ENCODE data around the gene GARIN5B.
A peak's percentile ranks its signal among the peaks of the same experiment; 100 is the strongest.

Gene GARIN5B

DNA sequence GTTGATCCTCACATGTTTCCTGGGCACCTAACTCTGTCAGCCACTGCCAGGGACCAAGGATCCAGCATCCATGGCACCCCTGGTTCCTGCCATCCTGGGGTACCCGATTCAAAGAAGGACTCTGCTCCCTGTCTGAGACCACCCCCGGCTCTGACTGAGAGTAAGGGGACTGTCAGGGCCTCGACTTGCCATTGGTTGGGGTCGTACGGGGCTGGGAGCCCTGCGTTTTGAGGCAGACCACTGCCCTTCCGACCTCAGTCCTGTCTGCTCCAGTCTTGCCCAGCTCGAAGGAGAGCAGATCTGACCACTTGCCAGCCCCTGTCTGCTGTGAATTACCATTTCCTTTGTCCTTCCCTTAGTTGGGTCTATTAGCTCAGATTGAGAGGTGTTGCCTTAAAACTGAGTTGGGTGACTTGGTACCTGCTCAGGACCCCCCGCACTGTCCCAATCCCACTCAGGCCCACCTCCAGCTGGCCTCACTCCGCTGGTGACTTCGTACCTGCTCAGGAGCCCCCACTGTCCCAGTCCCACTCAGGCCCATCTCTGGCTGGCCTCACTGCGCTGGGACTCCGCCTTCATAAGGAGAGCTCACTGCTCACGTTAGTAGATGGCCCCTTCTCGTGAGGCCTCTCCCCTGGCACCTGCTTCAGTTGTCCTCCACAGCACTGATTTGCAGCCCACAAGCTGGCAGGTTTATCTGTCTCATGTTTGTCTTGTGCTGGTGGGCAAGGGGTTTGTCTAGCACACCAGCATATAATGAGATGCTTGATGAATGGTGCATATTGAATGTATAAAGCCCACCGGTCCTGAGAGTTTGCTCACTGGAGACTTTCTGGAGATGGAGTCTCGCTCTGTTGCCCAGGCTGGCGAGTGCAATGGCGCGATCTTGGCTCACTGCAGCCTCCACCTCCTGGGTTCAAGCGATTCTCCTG is 26.6 kb upstream of the GARIN5B start:
- no peak for DNase-seq (ENCODE audit: low read depth)

DNA sequence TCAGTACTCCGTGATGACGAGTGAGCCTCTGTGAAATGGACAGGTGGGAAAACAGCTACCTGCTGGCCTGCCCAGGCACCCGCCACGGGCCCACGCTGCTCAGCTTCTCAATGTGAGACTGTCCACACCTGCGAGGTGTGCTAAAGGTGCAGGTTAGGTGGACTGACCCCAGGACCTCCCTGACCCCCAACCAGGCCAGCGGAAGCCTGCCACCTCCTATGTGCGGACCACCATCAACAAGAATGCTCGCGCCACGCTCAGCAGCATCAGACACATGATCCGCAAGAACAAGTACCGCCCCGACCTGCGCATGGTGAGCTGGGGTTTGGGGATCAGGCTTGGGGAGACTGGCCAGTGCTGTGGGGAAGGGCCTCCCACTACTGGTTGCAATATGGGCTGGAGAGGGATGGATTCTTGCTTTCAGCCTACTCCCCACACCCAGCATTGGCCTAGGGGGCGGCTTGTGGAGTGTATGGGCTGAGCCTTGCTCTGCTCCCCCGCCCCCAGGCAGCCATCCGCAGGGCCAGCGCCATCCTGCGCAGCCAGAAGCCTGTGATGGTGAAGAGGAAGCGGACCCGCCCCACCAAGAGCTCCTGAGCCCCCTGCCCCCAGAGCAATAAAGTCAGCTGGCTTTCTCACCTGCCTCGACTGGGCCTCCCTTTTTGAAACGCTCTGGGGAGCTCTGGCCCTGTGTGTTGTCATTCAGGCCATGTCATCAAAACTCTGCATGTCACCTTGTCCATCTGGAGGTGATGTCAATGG is 24.9 kb upstream of the GARIN5B start:
- DNase-seq (ENCODE audit: low read depth): no peak

DNA sequence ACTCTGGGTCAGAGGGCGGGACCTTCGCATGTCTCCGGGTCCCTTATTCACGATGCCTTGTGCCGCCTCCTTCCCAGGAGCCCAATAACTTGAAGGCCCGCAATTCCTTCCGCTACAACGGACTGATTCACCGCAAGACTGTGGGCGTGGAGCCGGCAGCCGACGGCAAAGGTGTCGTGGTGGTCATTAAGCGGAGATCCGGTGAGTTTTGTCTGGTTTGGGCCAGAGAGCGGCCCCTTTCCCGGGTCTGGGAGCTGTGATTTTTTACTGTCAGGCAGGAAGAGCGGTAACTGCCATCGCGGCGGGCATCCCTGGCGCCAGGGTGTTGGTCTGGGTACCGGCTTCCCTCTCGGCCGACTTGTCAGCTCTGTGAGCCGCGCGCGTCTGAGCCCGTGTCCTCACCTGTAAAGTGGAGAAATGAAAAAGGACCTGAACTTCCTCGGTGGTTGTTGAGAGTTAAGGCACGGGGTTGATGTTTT is 23.5 kb upstream of the GARIN5B start:
- no peak for DNase-seq (ENCODE audit: low read depth)

DNA sequence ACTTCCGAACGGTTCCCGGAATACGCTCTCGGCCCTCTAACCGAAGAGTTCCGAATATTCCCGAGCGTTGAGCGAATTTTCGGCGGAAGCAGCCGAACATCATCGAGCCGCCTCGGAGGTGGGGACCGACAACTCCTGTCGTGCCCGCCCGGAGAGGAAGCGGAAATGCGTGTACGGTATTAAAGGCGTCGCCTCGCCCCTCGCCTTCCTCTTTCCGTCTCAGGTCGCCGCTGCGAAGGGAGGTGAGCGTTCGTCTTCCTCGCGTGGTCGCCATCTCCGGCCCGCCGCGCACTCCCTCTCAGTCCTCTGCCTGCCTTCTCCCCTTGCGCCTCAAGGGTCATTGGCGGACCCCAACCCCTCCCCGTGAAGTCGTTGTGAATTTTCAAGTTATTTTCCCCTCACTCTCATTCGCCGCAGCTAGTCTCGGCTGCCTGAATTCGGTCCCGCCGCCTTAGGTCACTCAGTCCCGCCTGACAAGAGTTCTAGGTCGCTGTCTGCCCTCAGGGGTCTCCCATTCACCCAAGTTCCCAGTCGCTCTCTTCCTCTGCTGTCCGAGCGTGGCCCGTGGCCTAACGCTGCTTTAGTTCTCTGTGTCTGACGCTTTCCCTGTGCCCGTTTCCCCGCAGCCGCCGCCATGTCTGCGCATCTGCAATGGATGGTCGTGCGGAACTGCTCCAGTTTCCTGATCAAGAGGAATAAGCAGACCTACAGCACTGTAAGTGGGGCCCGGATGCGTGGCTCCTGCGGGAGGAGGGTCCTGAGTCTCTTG is 22.8 kb upstream of the GARIN5B start, which contains the start of gene RPL28:
TSS of gene RPL28 (plus strand) at position 209 of the 769 bp plus-strand sequence. CDS start at position 635, 426 bp downstream.
- DNase-seq (ENCODE audit: low read depth): peak; percentile 99

DNA sequence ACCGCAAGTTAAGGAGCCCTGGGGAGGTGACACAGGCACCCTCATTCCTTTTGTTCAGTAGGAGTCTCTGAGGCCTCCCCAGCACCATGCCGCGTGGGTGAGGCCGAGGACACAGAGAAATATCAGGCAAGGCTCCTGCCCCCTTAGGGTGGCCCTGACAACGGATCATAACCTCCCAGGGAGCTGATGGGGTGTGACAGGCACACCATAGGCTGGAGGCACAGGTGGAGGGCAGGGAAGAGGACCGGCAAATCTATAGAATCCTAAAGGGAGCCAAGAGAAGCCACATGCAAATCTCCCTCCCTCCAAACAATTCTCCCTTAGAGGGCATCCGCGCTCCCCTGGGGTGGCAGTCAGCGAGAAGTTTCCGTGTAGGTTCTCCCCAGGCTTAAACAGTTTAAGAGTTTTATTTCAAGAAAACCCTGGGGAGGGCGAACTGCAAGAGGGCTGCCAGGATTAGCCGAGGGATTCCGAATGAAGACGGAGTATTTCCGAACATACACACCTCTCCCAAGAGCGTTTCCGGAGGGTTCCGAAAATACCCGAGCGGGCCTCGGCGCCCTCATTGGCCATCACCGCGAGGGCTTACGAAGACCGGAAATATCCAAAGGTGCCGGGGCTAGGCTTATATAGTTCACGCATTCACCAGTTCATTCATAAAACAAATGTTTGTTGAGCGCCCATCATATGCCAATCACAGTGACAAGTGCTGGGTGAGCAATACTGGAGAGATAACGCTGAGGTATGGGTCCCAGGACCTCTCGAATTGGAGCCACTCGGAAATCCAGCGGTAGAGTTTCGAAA is 22.1 kb upstream of the GARIN5B start:
- DNase-seq (ENCODE audit: low read depth): peak; percentile 96

DNA sequence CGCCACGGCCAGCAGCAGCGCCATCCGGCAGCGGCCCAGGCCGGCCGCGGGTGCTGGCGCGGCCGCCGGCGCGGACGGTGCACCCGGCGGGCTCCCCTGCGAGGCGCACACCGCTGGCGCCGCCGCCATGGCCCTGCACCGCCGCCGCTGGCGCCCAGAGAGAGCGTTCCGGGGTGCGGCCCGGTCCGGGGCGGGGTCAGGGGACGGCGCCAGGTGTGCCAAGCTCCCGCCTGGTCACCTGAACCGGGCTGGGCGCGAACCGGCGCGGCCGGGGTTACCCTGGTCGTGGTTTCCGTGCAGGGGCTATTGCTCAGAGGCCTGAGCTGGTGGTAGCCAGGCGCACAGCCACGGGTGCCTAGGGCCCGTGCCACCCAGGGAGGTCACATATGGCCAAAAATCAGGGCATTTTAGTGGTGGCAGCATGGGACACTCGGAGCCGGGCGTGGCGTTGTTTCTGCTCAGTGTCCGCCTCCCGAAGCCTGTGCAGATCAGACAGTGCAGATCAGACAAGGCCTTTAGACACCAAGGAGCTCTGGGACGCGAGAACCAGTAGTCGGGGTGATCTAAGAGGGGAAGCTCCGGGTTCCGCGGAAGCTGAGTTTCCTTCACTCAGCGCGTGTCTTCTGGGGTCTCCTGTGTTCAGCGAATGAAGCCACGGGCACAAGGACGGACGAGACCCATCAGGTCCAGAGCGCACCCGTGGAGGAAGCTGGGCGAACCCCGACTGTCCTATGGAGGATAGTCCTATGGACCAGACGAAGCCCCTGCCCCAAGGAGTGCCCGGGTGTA is 21.3 kb upstream of the GARIN5B start, which contains the start of gene TMEM238:
TSS of gene TMEM238 (minus strand) at position 162 of the 789 bp plus-strand sequence. CDS start at position 129, 33 bp downstream.
- DNase-seq (ENCODE audit: low read depth): no peak

DNA sequence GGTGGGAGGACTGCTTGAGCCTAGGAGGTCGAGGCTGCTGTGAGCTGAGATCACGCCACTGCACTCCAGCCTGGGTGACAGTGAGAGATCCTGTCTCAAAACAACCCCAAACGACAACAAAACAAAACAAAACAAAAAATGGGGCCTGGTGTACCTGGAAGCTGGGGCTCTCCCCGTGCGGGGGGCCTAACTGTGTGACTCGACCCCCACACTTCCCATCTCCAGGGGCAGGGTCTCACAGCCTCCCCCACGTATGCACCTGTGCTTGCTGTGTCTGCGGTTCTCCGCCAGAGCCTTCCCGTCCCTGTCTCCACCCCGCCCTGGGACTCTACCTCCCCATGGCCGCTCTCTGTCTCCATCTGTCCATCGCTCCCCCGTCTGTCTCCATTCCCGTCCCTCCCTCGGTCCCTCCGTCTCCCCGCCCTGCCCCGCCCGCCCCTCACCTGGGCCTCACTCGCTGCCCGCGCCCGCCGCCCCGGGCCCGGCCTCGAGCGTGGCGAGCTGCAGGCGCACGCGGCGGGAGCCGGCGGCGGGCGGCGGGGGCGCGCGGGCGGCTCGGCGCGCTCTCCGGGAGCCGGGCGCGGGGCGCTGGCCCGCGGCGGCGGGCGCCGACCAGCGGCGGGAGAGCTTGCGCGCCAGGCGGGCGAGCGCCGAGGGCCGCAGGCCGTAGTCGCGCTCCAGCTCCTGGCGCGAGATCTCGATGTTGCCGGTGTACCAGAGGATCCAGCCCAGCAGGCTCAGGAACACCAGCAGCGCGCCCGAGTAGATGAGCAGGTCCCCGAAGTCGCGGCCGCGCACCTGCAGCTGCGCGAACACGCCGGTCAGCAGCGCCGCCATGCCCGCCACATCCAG is 20.4 kb upstream of the GARIN5B start:
- peak; percentile 81 for DNase-seq (ENCODE audit: low read depth)

DNA sequence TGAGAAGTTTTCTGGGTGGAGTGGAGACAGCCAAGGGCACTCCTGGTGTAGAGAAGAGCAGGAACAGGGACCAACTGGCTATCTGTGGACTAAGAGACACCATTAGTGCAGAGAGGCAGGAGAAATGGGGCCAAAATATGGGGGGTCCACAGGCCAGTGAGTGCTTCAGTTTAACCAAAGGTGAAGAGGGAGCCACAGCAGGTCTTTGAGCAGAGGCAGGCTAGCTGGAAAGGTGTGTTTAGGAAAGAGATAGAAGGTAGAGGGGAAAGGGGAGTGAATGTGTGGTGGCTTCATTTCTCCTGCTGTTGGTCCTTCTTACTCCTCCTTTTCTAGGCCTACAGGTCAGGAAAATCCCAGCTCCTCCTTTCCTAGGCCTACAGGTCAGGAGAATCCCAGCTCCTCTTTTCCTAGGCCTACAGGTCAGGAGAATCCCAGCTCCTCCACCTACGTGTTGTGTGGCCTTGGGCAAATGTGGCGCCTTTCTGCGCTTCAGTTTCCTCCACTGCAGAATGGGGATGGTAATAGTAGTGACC is 19.5 kb upstream of the GARIN5B start:
- DNase-seq (ENCODE audit: low read depth): no peak

DNA sequence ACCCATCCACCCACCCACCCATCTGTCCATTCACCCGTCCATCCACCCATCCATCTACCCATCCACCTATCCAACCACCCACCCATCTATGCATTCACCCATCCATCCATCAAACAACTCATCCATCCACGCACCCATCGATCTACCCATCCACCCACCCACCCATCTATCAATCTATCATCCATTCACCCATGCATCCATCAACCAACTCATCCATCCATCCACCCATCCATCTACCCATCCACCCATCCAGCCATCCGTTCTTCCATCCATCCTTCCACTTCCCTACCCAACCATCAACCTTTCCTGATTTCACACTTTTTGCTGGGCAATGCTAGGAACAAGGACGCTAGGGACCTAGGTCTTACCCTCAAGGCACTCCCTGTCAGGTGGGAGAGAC is 19.0 kb upstream of the GARIN5B start:
- DNase-seq (ENCODE audit: low read depth): no peak

DNA sequence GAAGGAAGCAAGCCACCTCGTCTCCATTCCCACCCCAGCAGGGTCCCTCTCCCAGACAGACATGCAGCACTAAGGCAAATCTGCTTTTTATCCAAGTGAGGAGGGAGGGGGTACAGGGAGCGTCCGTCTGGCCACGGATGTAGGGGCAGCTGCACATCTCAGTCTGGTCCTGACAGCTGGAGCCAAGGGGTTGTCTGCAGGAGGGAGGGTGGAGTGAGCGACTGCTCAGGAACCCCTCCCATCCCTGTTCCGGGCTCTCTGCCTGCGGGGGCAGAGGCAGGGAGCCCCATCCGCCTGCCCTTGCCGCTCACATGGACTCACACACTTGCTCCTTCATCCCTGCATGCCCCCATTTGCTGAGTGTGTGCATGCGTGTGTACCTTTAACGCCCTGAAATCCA is 16.1 kb upstream of the GARIN5B start:
- no peak for DNase-seq (ENCODE audit: low read depth)

DNA sequence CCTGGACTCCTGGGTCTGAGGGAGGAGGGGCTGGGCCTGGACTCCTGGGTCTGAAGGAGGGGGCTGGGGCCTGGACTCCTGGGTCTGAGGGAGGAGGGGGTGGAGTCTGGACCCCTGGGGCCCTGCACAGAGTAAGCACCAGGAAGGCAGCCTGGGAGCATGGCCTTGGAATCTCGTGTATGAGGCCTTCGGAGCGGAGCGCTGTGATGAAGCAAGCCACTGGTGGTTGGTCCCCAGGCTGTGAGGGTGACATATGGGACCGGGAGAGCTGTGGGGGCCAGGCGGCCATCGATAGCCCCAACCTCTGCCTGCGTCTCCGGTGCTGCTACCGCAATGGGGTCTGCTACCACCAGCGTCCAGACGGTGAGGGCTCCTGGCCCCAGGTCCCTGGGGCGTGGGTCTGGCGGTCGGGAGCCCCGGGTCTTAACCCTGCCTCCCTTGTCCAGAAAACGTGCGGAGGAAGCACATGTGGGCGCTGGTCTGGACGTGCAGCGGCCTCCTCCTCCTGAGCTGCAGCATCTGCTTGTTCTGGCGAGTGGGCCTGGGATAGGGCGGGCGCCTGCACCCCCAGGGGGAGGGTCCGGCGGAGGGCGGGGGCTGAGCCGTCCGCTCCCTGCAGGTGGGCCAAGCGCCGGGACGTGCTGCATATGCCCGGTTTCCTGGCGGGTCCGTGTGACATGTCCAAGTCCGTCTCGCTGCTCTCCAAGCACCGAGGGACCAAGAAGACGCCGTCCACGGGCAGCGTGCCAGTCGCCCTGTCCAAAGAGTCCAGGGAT is 14.5 kb upstream of the GARIN5B start:
- DNase-seq (ENCODE audit: low read depth): no peak

DNA sequence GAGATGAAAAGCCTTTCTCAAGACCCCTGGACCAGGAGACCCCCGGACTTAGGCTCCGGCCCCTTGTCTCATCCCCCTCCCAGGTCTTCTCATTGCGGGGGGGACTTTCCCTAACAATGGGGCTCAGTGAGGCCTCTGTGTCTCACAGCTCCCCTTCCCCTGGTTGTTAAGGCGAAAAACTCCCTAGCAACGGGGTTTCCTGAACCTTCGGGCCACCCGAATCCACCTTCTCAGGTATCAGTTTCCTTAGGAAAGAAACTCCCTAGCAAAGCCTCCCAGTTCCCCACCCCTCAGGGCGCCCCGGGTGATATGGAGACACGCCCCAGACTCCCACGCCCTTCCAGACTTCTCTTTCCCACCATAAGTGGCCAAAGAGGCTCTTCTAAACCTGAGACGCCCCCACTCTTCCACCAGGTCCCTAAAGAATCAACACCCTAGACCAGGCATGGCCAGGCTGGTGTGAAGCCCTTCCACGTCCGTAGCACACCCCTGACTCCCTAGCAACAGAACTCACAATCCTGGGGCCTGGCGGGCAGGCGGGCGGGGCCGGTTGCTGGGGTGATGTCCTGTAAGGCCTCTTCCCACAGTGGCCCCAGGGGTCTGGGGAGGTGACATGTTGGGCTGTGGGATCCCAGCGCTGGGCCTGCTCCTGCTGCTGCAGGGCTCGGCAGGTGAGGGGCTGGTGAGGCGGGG is 13.3 kb upstream of the GARIN5B start, which contains the start of gene TMEM190:
TSS of gene TMEM190 (plus strand) at position 586 of the 693 bp plus-strand sequence. CDS start at position 614, 28 bp downstream.
- DNase-seq (ENCODE audit: low read depth): no peak

DNA sequence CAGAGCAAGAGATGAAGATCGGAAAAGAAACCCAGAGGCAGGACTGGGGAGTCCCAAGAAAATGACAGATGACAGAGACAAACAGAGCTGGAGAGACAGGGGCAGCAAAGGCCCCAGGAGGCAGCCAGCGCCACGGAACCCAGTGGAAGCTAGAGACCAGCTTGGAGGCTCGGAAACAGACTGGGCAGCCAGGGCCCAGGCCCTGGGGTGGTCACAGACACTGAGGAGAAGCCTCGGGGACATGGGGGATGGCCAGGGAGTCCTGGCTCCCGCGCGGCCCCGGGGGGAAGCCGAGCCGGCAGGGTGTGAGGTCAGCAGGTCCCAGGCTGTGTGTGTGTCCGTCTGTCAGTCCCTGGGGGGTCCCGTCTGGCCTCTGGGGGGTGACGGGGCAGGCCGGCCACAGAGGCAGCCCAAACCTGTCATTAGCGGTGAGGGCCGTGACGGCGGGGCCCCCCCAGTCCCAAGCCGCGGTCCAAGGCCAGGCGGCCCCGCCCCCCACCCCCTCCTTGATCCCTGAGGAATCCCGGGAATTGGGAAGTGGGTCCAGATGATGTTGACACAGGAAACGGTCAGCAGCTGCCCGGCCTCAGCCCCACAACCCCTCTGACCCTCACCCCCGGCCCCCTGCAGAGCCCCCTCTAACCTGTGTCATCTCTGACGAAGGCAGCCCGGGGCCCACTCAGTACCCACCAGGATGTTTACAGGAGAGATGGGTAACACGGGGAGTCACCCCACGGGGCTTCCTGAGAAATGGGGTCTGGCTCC is 11.1 kb upstream of the GARIN5B start:
- DNase-seq (ENCODE audit: low read depth): peak; percentile 65

DNA sequence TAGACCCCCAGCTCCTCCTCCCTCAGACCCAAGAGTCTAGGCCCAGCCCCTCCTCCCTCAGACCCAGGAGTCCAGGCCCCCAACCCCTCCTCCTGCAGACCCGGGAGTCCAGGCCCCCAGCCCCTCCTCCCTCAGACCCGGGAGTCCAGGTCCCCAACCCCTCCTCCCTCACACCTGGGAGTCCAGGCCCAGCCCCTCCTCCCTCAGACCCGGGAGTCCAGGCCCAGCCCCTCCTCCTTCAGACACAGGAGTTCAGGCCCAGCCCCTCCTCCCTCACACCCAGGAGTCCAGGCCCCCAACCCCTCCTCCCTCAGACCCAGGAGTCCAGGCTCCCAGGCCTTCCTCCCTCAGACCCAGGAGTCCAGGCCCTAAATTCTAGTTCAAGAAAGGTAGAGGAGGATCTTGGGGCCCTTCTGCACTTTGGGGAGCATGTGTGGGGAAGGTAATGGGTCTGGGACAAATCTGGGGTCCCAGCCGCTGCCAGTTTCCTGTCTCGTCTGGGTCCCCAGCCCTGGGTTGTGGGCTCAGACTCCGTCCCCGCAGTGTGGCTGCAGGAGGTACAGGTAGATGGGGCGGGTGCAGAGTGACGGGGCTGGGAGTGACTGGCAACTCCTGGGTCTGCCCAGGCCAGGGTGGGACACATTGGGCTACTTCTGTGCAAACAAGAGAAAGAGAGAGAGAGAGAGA is 10.4 kb upstream of the GARIN5B start:
- no peak for DNase-seq (ENCODE audit: low read depth)

DNA sequence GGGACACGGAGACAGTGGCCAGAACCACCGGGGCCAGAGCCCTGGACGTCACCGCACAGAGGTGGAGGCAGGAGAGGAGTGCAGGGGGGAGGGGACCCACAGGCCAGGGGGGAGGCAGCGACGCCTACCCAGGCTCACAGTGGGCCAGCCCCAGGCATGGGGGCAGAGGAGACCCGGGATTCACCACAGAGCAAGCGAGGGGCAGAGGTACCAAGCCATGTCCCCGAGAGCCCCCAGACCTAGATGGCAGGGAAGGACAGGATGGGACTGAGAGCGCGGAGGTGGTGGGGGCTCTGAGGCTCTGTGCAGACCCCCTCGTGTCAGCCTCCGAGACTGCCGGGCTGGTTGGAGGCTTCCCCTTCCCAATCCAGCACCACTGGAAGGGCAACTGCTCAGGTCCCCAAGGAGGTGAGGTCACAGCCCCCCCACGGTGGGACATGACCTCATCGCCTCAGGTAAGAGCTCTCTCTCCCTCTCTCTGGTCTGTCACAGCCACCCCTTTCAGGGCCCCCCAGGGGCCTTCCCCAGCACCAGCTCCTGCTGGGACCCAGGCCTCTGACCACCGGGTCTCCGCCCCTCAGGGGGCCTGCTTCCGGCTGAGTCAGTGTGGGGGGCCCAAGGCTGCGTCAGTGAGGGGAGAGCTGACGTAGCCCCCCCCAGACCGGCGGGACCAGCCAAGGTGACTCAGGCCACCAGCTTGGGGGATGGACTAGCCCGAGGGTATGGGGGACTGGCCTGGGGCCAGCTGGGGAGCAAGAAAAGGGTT is 9.4 kb upstream of the GARIN5B start:
- peak; percentile 89 for DNase-seq (ENCODE audit: low read depth)

All from ELR (cell line).